ENCODE results near the gene TRAF1. TPM values are rescaled to one million over a fixed set of nuclear protein-coding genes. Genes with fewer than 3 reads are reported as not detected.

The TRAF1 gene
- total and polyA plus RNA-seq, 8 donors, result 1.3 to 8.1 (median 2.4) TPM

DNA sequence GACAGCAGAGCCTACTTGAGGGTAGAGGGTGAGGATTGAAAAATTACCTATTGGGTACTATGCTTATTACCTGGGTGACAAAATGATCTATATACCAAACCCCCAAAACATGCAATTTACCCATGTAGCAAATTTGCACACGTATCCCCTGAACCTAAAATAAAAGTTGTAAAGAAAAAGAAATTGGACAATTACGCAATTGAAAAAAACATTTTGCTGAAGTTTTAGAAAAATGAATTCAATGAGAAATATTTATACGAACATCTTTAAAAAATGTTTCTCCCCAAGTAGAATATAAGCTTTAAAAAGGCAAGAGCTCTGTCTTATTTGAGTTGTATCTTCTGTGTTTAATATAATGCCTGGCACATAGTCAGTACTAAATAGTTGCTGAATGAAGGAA lies 30.3 kb upstream of the TRAF1 start:
- Histone ChIP-seq H3K4me1 (no peaks in the 10 kb centered on the region), H3K4me3 (no peak overlapping the region), H3K27me3 (no peaks in the 10 kb centered on the region), H3K27ac (no peak overlapping the region), H3K9me3 (no peaks in the 10 kb centered on the region), H3K36me3 (peaks cover 0 to under 1% (median 0%) of the 10 kb centered on the region in 3 donors)
- no peak for ATAC-seq
- intact Hi-C loops (cut with DNase I), result no loop called here
- FAIRE-seq, result no peak
- 95% methylated on average over 3 of the region's 3 CpGs for WGBS, 2 donors
- TF ChIP-seq, protein P1, sequence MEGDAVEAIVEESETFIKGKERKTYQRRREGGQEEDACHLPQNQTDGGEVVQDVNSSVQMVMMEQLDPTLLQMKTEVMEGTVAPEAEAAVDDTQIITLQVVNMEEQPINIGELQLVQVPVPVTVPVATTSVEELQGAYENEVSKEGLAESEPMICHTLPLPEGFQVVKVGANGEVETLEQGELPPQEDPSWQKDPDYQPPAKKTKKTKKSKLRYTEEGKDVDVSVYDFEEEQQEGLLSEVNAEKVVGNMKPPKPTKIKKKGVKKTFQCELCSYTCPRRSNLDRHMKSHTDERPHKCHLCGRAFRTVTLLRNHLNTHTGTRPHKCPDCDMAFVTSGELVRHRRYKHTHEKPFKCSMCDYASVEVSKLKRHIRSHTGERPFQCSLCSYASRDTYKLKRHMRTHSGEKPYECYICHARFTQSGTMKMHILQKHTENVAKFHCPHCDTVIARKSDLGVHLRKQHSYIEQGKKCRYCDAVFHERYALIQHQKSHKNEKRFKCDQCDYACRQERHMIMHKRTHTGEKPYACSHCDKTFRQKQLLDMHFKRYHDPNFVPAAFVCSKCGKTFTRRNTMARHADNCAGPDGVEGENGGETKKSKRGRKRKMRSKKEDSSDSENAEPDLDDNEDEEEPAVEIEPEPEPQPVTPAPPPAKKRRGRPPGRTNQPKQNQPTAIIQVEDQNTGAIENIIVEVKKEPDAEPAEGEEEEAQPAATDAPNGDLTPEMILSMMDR (IDR thresholded peaks at IDR 0.05), result no peak
- no peak for DNase-seq

DNA sequence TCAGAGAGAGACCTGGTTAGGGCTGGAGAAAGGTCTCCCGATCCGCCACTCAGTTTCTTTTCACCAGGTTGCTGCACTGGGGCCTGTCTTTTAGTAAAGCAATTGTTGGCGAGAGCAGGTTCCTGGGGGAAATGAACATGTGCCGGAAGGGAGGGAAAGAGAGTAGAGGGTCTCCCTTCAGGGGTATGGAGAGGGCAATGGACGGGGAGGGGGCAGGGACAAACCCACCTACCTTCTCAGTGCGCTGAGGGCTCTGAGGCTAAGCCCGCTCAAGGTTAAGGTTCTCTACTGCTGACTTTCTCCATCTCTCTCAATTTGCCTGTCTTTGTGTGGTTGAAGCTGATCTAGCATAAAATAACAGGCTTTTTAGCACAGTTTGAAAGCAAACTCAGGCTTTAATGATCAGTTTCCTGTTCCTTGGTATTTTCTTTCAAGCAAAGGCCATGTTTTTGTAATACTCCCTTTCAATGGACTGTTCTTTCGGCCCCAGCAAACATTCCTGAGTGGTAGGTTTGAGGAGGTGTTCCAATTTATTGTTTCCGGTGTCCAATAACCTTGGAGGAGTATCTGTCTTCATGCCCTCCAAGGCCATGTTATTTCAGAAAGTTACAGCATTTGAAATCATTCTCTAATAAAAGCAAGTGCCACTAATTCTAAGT lies 25.5 kb upstream of the TRAF1 start:
- no peak for DNase-seq
- intact Hi-C loops (cut with DNase I), result no loop called here
- WGBS, 2 donors, result 93 to 98% methylated on average over 9 of the region's 9 CpGs
- H3K4me1 ChIP-seq, result no peaks in the 10 kb centered on the region
- no peak overlapping the region for H3K4me3 ChIP-seq
- no peaks in the 10 kb centered on the region for H3K36me3 ChIP-seq
- H3K27ac ChIP-seq, result no peak overlapping the region
- FAIRE-seq, result no peak
- H3K27me3 ChIP-seq, result no peaks in the 10 kb centered on the region
- no peaks in the 10 kb centered on the region for H3K9me3 ChIP-seq
- no peak for ATAC-seq
- TF ChIP-seq, protein P1 (IDR thresholded peaks at IDR 0.05), result no peak

DNA sequence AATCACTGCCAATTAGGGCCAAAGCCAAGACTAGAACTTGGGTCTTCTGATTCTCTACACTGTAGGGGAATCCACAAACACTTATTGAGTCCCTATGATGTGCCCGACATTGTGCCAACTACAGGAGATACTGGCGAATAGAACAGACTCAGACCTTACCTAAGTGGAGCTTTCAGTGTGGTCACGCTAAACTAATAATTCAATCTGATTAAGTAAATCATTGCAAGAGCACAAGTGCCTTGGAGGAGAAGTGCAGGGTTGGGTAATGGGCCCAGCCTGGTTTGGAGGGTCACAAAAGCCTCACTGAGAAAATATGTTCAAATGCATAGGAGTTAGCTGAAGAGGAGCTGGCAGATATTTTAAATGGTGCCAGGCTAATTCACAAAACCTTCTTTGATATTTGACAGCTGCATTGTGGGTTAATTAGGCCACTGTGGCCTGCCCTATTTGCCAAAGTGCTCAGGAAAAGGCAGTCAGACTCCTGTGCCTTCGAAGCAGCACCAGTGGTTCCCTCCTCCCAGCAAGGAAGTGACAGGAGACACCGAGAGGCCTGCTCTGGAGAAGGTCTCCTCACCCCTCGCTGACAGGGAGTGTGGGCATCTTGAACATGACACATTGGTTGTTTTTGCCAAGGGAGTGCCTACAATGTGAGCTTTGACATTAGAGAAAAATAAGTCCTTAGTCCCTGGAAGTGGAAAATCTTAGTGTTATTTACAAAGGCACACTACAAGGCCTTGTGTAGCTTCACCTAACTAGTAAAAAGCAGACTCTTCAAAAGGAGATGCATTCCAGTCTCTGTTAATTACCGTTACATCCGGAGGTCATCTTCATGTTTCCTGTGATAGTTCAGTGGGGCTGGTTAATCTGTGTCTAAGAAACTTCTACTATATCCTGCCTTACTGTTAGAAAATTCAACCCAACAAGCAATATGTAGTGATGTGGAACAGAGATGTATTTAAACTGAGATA lies 24.1 kb upstream of the TRAF1 start:
- 82 to 85% methylated on average over 8 of the region's 8 CpGs for WGBS, 2 donors
- no peak overlapping the region for H3K27ac ChIP-seq
- H3K36me3 ChIP-seq, result no peaks in the 10 kb centered on the region
- TF ChIP-seq, protein P1 (IDR thresholded peaks at IDR 0.05), result no peak
- no peaks in the 10 kb centered on the region for H3K4me1 ChIP-seq
- DNase-seq, result no peak
- no peaks in the 10 kb centered on the region for H3K27me3 ChIP-seq
- H3K9me3 ChIP-seq, result no peaks in the 10 kb centered on the region
- ATAC-seq, result no peak
- no peak overlapping the region for H3K4me3 ChIP-seq
- intact Hi-C loops (cut with DNase I), result no loop called here
- FAIRE-seq, result no peak

DNA sequence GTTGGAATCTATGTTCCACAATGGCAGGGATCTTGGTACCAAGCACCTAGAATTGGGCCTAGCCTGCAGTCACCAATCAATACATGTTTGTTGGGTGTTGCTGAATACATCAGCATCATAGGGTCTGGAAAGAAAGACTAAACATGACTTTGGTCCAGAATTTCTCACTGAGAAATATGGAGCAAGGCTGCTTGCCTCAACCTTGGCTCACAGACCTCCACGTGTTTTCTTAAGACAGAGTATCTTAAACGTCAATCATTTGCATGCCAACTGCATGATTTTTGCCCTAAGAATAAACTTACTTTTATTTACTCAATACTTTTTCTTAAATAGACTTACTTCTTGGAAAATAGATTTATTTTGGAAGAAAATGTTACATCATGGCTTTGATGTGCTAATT lies 22.7 kb upstream of the TRAF1 start:
- WGBS, 2 donors, result 30 to 41% methylated on average over 2 of the region's 2 CpGs
- H3K4me3 ChIP-seq, result no peak overlapping the region
- DNase-seq (no peak), FAIRE-seq (no peak), ATAC-seq (peak in 3 of 4 donors; percentile 44 to 58 (median 47))
- no peak overlapping the region for H3K27ac ChIP-seq
- no peaks in the 10 kb centered on the region for H3K27me3 ChIP-seq
- intact Hi-C loops (cut with DNase I), result no loop called here
- H3K9me3 ChIP-seq, result no peaks in the 10 kb centered on the region
- no peaks in the 10 kb centered on the region for H3K4me1 ChIP-seq
- no peaks in the 10 kb centered on the region for H3K36me3 ChIP-seq
- TF ChIP-seq, protein P1 (IDR thresholded peaks at IDR 0.05), result no peak

Measured in pancreas (tissue), 10 donors.